Epidermal melanocyte (primary cell): ENCODE measurements around the gene PRG3.
"Not testable (repeated sequence)": the region's sequence is repeated elsewhere in the genome, so short reads cannot be mapped to it uniquely, and the experiment has no call there.

Source experiments
- DNase-seq: peaks from one replicate; pipeline ENCODE4 v3.0.0; 2011; ENCODE audit warnings: low spot score; ENCODE audit not compliant: insufficient read length

The PRG3 gene

DNA sequence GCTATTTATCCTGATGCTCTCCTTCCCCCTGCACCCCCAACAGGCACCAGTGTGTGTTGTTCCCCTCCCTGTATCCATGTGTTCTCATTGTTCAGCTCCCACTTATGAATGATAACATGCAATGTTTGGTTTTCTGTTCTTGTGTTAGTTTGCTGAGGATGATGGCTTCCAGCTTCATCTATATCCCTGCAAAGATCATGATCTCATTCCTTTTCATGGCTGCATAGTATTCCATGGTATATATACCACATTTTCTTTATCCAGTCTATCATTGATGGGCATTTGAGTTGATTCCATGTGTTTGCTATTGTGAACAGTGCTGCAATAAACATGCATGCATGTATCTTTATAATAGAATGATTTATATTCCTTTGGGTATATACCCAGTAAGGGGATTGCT is 19.5 kb downstream of the PRG3 start:
- not testable (repeated sequence) for DNase-seq

- DNase-seq = no peak
Observed at GRCh38 chr11:57360991-57361390, 20.0 kb downstream of the PRG3 start.

DNA sequence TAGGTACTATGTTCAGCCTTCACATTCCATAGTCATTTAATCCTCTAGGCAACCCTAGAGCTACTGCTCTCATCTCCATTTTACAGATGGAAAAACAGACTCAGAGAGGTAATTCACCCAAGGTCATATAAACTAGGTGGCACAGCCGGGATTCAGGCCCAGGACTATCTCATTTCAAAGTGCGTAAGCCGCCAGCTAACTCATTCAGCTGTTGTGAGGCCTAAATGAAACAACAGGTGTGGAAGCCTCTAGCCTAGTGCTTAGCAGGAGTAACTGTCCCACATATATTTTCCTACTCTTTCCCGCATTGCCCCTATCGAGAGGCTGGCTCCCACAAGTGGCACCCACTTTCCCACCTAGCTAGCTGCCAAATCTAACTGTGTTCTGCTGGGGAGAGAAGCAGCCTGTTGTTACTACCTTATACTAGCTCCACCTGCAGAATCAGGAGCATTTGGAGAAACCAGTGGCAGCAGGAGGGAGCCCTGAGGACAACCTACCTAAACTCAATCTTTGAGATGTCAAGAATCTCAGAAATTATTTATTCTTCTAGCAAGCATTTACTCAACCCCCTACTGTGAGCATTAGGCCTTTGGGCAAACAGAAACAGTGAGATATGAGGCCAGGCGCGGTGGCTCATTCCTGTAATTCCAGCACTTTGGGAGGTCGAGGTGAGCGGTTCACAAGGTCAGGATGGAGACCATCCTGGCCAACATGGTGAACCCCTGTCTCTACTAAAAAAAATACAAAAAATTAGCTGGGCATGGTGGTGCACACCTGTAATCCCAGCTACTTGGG is 20.9 kb downstream of the PRG3 start:
- no peak for DNase-seq

DNA sequence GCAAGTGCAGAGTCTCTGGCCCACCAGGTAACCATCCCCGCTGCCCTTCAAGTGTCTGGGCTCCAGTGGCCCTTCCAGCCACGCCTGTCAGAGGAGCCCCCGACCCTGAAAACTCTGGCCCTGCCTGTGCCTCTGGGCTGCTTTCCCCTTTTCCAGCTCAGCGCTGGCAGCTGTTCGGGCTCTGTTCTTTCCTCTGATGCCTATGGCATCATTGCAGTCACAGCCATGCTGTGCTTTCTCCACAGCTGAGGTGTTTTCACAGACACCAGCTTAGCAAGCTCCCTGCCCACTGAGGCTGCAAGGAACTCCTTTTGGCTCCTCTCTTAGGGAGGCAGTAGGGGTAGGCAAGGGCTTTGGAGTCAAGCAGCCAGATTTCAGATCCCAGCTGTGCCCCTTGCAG is 21.6 kb downstream of the PRG3 start:
- DNase-seq = no peak

DNA sequence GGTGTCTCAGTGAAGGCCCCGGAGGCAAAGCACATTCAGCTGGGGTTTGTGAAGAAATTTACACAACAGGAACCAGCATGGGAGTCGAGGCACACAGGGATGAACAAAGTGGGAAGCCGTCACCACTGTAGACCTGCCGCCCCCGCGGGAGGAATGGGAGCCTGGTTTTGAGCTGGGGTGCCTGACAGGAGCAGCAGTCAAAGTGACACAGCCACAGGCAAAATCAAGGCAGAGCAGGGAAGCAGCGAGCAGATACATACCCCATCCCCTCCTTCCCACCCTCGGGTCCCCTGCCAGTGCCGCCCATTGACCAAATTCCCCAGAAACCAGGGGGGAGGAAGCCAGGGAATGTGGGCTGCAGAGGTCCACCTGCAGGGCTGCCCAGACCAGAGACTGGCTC is 22.0 kb downstream of the PRG3 start:
- no peak for DNase-seq

DNA sequence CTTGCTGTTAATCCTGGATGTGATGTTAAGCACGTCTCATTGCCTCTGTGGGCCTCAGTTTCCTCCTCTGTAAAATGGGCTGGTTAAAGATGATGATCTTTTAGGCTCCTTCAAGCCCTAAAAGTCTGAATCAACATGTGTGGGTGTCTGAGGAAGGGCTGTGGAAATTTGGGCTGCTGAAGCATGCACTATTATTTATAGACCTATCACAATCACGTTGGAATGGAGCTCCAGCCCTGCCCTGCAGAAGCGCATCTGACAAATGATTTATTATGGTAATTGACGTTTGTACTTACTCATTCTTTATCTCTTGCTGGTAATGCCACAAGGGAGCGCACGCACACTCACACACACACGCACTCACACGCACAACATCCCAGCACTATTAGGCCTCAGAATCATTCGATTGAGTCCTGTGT is 22.4 kb downstream of the PRG3 start:
- DNase-seq = no peak

GRCh38 chr11:57357856-57358255 is 23.1 kb downstream of the PRG3 start:
- DNase-seq = no peak

DNA sequence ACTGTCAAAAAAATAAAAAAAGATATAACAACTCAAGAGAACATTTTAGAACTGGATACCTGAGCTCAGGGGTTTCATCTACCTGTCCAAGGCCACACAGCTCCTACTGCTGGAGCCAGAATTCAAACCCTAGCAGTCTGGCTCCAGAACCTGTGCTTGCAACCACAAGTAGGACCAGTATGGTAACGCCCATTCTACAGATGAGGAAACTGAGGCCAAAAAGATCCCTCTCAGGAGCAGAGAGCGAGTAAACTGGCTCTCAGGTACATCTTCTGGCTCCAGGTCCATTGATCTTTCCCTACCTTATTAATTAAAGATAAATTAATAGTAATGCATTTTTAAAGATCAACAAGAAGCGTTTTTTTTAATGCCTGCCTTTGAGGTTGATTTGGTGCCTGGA is 23.6 kb downstream of the PRG3 start:
- no peak for DNase-seq

- DNase-seq = no peak
Observed at GRCh38 chr11:57356268-57356667, 24.7 kb downstream of the PRG3 start.

GRCh38 chr11:57354699-57355098 is 26.3 kb downstream of the PRG3 start:
- DNase-seq = no peak

DNA sequence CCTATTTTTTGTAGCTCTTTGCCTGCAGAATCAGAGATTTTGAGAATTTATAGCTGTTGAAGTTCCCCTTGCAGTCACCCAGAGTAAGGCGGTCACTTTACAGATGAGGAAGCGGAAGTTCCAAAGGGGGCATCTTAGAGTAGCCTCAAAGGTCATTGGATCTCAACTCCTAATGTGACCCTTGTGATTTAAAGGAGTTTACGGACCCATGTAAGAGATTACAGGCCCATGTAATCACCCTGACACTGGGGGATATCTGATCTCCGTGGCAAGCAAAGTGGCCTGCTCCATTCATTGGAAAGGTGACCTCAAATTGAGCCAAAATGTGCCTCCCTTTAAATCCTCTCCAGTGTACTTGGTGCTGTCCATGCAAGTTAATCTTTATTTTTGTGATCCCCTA is 27.1 kb downstream of the PRG3 start:
- no peak for DNase-seq

GRCh38 chr11:57353446-57353845 is 27.5 kb downstream of the PRG3 start:
- no peak for DNase-seq

DNA sequence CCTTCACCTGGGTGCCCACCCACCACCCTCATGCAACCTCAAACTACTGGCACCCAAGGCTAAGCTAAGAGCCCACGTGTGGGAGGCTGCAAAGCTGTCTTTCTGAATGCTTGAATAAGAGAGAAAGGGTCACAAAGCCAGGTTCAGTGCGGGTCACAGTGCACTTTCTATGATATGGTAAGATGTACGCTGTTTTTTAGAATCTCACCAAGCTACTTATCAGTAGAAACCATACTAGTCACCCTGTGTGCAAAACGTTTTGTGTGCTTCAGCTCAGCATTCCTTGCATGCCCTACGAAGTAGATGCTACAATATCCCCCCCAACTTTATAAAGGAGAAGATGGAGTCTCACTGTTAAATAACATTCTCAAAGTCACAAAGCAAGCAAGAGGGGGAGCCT is 27.9 kb downstream of the PRG3 start:
- no peak for DNase-seq

GRCh38 chr11:57349491-57350274 is 31.3 kb downstream of the PRG3 start:
- peak; percentile 73 for DNase-seq

DNA sequence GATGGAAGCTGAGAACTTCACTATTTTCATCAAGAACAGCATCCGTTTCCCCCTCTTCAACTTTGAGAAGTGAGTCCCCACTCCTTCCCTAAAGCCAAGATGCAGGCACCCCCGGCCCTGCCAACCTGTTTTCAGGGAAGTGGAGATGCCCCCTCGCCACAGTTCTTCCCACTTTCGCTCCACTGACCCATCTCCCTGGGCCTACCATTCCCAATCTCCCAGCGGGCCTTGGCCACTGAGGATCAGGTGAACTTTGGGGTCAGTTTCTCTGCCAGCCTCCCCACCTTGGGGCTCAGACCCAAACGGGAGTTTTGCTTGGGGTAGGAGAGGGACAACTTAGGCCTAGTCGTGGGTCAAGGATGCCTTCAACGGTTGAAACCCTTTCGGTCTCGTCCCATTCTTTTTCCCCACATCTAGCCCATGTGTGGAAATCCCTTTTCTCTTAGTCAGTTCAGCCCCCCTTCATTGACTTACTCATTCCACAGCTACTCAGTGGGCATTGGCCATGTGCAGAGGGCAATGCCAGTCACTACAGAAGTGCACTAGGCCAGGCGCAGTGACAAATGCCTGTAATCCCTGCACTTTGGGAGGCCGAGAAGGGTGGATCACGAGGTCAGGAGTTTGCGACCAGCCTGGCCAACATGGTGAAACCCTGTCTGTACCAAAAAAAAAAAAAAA is 32.2 kb downstream of the PRG3 start:
- DNase-seq = no peak

DNA sequence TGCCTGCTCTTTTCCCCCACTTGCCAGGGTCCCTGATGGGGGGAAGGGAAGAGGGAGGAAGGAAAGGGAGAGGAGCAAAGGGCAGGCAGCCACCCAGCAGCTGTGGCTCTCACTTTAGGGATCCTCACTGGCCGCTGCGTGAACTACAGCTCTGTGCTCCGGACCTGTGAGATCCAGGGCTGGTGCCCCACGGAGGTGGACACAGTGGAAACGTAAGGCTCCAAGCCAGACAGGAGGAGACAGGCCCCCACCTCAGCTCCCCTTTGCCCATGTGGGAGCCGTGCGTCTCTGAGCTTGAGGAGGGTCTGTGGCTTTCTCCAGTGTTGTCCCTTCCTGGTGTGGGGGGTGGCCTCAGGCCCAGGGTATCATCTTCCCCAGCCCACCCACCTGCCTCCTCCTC is 32.9 kb downstream of the PRG3 start:
- no peak for DNase-seq

DNA sequence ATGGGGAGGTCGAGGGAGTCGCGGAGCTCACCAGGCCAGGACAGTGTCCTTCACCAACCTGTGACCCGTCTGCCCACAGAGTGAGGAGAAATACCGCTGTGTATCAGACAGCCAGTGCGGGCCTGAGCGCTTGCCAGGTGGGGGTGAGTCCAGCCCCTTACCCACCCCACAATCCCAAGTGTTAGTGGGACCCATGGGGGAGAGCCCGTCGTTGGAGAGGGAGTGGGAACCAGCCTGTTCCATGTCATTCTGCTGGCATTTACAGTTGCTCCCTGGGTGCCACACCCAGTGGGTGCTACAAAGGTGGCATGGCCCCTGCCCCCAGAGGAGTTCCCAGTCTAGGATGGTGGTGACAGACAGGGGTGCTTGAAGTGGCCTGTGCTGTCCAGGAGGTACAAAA is 33.6 kb downstream of the PRG3 start:
- no peak for DNase-seq

DNA sequence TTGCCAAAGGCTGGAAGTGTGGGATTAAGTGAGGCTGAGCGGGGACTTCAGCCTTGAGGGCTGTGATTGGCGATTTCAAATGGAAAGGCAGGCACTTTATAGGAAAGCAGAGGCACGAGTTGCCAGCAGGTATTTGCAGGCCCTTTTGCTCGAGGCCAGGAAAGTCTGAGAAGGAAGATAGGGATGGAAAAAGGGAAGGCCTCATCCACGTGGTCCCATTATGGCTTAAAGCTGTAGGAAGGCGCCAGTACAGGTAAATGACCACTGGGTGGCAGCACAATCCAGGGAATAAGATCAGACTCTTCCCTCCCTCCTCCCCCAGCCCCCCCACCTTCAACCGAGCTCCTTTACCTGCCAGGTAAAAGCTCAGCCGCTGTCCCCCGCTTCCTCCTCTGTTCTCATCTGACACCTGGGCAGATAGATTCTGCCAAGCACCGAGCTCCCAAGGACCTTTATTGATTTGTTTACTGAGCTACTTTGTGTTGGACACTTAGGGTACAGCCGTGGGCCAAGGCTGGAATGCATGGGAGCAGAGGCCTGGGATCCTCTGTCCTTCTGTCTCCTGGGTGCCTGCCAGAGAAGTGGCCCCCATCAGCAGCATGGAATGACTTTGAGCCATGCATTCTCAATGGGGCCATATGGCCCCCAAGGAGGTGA is 35.3 kb downstream of the PRG3 start:
- peak; percentile 86 for DNase-seq

DNA sequence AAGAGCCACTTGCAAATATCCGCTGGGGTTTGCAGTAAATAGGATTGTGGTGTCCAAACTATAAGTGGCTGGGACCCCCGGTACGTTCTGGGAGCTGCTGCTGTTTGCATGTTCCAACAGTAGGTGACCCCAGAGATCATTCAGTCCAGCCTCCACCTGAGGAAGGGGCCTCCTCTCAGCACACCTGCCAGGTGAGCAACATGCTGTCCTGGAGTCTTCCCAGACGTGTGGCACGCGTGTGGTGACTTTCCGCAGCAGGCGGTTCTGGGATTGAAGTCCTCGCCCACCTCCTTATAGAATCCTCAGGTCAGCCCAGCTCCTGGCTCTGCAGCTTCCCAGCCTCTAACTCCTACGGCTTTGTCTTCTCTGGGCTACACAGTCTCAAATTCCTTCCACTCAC is 36.1 kb downstream of the PRG3 start:
- DNase-seq = no peak

GRCh38 chr11:57343825-57344224 is 37.1 kb downstream of the PRG3 start:
- DNase-seq = no peak

- no peak for DNase-seq
Observed at GRCh38 chr11:57342702-57343101, 38.2 kb downstream of the PRG3 start.
